Uterus (tissue), 2 donors: ENCODE data around the gene OR11L1.

Experiments used
- POLR2A ChIP-seq, 2 donors: fragments of 450-650 bp; IDR thresholded peaks; one replicate each; pipeline ENCODE4 v1.6.1; 2016; ENCODE audit warnings: antibody characterized with exemption in 2 of 2, mild to moderate bottlenecking in 1 of 2, moderate library complexity in 1 of 2
- TF ChIP-seq, protein P1 (sequence below), 4 experiments: fragments of 200-600 bp in 2 of 4; fragments of 450-650 bp in 2 of 4; sonication (generic) in 2 of 4; IDR thresholded peaks; one replicate each; pipeline ENCODE4 v1.5.1; 2016 to 2019; ENCODE audit warnings: antibody characterized with exemption in 4 of 4, mild to moderate bottlenecking in 2 of 4, moderate library complexity in 1 of 4

DNA sequence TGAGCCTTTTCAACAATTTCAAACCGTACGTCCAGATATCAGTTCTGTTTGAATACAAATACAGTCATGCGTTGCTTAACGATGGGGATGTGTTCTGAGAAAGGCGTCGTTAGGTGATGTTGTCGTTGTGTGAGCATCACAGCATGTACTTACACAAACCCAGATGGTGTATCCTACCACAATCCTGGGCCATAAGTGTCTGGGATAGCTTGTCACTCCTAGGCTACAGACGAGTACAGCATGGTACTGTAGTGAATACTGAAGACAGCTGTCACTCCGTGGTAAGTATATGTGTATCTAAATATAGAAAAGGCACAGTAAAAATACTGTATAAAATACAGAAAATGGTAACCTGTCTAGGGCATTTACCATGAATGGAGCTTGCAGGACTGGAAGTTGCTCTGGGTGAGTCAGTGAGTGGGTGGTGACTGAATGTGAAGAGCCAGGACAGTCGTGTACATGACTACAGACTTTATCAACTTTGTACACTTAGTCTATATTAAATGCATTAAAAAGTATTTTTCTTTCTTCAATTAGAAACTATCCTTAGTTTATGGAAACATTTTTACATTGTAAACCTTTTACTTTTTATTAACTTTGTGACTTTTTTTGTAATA lies 43.2 kb upstream of the OR11L1 start:
- no peak for TF ChIP-seq POLR2A (IDR thresholded peaks at IDR 0.05)
- TF ChIP-seq, protein P1, sequence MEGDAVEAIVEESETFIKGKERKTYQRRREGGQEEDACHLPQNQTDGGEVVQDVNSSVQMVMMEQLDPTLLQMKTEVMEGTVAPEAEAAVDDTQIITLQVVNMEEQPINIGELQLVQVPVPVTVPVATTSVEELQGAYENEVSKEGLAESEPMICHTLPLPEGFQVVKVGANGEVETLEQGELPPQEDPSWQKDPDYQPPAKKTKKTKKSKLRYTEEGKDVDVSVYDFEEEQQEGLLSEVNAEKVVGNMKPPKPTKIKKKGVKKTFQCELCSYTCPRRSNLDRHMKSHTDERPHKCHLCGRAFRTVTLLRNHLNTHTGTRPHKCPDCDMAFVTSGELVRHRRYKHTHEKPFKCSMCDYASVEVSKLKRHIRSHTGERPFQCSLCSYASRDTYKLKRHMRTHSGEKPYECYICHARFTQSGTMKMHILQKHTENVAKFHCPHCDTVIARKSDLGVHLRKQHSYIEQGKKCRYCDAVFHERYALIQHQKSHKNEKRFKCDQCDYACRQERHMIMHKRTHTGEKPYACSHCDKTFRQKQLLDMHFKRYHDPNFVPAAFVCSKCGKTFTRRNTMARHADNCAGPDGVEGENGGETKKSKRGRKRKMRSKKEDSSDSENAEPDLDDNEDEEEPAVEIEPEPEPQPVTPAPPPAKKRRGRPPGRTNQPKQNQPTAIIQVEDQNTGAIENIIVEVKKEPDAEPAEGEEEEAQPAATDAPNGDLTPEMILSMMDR (IDR thresholded peaks at IDR 0.05) = no peak
